Eye (tissue), 1 donor: ENCODE results near the gene TMEM33.
"Not testable (repeated sequence)": the region's sequence is repeated elsewhere in the genome, so short reads cannot be mapped to it uniquely, and the experiment has no call there.

Source experiments
- DNase-seq: peaks from one replicate; pipeline ENCODE4 v3.0.0-alpha.2; 2015

The TMEM33 gene, protein sequence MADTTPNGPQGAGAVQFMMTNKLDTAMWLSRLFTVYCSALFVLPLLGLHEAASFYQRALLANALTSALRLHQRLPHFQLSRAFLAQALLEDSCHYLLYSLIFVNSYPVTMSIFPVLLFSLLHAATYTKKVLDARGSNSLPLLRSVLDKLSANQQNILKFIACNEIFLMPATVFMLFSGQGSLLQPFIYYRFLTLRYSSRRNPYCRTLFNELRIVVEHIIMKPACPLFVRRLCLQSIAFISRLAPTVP

GRCh38 chr4:41934901-41935651 is at the start of gene TMEM33:
TSS of gene TMEM33 (plus strand) at chr4:41935429. CDS start at chr4:41935485, 56 bp downstream.
- DNase-seq = peak; percentile 92

DNA sequence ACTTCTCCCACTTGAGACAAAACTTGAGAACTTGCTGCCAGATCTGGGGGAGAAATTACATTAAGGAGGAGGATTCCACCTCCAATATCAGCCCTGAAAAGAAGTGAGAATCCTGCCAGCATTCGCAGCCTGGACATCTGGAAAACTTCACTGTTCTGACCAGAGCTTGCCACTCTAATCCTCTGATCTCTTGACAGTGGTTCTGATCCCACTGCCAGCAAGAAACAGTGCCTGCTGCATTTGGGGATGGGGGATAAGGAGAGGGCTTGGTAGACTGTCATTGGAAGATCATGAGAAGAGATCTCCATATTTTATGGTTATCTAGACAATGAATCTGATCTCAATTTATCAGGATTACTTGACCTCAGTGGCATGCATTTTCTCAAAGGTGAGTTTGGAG is 49.8 kb upstream of the TMEM33 start:
- DNase-seq = no peak

GRCh38 chr4:41887277-41887676 is 48.0 kb upstream of the TMEM33 start:
- DNase-seq = no peak

DNA sequence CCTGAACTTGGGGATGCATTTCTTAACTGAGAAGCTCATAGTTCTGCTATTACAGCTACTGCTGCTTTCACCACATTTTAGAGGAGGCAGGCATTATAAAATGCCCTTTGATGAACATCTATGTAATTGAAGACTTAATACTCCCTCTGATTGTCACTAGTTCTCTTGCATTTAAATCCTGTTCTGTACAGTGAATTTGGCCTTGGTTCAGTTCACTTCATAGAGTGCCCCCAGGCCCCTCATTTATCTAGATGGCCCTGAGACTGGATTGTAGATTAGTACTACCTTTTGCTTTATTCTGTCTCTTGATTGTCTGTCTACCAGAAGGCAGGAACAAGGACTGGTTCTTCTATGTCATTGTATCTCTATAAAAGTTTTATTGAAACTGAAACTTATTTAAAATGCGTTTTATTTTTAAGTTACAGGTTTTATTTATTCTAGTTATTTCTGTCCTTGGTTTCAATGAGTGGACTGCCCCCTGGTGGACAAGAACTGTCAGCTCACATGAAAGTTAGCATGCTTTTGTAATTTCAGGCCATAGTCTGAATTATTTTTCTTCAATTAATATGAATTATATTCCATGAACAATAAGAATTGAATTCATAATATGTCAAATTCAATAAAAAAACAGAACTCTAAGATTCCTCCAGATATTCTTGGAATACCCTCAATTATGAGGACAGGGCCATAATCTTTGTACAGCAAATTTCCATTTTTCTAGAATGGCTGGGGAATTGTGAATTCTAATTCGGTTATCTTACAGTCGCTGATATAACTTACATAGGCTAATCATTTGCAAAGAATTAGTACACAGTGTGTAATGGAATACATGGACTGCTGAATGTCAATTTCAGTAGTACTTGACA is 47.2 kb upstream of the TMEM33 start:
- DNase-seq = peak; percentile 79

DNA sequence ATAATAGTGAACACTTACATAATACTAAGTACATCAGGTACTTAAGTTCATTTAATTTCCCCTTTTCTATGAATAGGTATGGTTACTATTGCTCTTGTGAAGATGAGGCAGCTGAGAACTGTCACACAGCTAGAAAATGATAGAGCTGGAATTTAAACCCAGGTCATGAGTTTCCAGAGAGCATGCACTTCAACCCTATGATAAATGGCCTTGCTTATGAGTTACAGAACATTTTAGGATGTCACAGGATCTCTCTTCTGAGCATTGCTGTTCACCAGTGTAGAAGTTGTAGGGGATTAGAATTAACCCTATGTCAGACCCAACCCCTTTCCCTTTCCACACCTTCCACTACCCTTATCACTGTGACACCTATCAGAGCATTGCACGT is 46.5 kb upstream of the TMEM33 start:
- DNase-seq = no peak

DNA sequence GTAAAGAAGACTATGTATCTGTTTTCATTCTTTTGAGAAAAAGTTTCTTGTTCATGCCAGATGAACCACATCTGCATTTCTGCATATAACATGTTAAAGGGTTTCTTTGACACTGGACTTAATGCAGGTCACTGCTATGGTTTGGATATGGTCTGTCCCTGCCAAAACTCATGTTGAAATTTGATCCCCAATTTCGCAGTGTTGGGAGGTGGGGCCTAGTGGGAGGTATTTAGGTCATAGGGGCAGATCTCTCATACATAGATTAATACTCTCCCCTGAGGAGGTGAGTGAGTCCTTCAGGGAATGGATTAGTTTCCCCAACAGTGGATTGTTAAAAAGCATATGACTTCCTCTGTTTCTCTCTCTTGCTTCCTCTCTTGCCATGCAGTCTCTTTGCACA is 45.9 kb upstream of the TMEM33 start:
- no peak for DNase-seq

GRCh38 chr4:41890085-41890484 is 45.1 kb upstream of the TMEM33 start:
- DNase-seq = no peak

GRCh38 chr4:41896648-41897047 is 38.6 kb upstream of the TMEM33 start:
- DNase-seq = no peak

DNA sequence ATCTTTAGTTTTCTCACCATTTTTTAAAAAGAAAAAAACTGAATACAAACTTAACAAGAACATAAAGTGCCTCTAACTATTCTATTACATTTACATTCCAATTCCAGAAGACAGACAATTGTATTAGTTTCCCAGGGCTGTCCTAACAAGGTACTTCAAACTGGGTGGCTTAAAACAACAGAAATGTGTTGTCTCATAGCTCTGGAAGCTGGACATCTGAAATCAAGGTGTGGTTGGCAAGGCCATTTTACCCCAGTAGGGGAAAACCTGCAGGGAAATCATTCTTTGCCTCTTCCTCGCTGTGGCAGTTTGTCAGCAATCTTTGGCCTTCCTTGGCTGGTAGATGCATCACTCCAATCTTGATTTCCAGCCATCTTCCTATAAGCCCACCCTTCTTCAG is 37.5 kb upstream of the TMEM33 start:
- DNase-seq = no peak

DNA sequence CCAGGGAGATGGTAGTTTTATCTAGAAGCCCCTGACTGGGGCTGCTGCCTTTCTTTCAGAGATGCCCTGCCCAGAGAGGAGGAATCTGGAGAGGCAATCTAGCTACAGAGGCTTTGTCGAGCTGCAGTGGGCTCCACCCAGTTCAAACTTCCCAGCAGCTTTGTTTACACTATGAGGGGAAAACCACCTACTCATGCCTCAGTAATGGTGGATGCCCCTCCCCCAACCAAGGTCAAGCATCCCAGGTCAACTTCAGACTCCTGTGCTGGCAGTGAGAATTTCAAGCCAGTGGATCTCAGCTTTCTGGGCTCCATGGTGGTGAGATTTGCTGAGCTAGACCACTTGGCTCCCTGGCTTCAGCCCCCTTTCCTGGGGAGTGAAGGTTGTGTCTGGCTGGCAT is 26.1 kb upstream of the TMEM33 start:
- DNase-seq = not testable (repeated sequence)

GRCh38 chr4:41912546-41912945 is 22.7 kb upstream of the TMEM33 start:
- DNase-seq = no peak

DNA sequence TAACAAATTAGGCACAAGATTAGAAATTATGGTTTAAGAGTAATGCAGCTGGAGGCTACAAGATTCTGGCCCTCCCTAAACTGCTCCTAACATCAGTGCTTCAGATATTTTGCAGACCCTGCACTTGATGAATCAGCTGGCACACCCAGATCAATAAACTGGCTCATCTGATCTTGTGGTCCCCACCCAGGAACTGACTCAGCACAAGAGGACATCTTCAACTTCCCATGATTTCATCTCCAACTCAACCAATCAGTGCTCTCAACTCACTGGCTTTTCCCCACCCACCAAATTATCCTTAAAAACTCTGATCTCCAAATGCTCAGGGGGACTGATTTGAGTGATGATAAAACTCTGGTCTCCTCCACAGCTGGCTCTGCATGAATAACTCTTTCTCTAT is 21.7 kb upstream of the TMEM33 start:
- no peak for DNase-seq

DNA sequence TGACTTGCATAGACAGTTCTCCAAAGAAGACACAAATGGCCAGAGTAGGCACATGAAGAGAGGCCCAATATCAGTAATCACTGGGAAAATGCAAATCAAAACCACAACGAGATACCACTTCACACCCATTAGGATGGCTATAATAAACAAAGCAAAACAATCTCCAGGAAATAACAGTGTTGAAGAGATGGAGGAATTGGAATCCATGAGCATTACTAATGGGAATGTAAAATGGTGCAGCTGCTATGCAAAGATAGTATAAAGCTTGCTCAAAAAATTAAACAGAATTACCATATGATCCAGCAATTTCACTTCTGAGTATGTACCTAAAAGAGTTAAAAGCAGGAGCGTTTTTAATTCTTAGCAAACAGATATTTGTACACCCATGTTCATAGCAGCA is 17.0 kb upstream of the TMEM33 start:
- no peak for DNase-seq

GRCh38 chr4:41920416-41920815 is 14.8 kb upstream of the TMEM33 start:
- DNase-seq = not testable (repeated sequence)

- DNase-seq = no peak
Observed at GRCh38 chr4:41921476-41921875, 13.8 kb upstream of the TMEM33 start.

GRCh38 chr4:41927796-41928499 is 7.3 kb upstream of the TMEM33 start:
- no peak for DNase-seq

GRCh38 chr4:41930139-41930831 is 4.9 kb upstream of the TMEM33 start:
- no peak for DNase-seq

- DNase-seq = no peak
Observed at GRCh38 chr4:41932988-41933387, 2.2 kb upstream of the TMEM33 start.

DNA sequence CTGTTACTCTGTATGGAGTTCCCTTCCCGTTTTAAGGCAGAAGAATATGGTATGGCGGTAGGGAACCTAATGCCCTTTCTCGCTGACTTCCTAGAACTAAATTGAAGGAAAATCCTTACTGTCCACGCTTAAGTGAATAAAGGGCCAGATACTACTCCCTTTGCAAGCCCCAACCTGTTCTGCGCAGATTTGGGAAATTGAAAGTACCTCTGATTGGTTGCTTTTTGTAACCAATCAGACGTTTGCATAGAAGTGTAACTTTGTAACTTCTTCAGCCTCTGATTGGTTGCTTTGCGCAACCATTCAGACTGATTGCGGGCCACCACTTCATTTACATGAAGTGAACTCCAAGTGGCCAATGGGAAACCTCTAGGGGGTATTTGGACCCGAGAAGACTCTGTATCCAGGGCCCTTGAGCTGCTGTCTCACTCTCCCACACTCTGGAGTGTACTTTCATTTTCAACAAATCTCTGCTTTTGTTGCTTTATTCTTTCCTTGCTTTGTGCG is 1.2 kb upstream of the TMEM33 start:
- no peak for DNase-seq

- no peak for DNase-seq
Observed at GRCh38 chr4:41934514-41934900, 722 bp upstream of the TMEM33 start.

- DNase-seq = no peak
Observed at GRCh38 chr4:41935652-41936021, 408 bp downstream of the TMEM33 start.

- DNase-seq = no peak
Observed at GRCh38 chr4:41939016-41939626, 3.9 kb downstream of the TMEM33 start.
